Loucy (cell line): ENCODE measurements around the gene SORCS2.

Experiments used
- H2AFZ ChIP-seq: fragments of 200-600 bp; sonication (generic); 2 replicates; pipeline ENCODE4 v1.6.0; 2016; ENCODE audit warnings: antibody characterized with exemption, mild to moderate bottlenecking, low read length, moderate library complexity
- H3F3A ChIP-seq: fragments of 200-600 bp; 2 replicates; pipeline ENCODE4 v1.6.0; 2016; ENCODE audit warnings: antibody characterized with exemption, low read depth, mild to moderate bottlenecking
- H3K27me3 ChIP-seq: fragments of 200-600 bp; sonication (generic); 2 replicates; pipeline ENCODE4 v1.6.1; 2014; ENCODE audit warnings: low read length, mild to moderate bottlenecking; ENCODE audit not compliant: insufficient read depth, poor library complexity, severe bottlenecking
- H3K36me3 ChIP-seq: fragments of 200-600 bp; sonication (generic); 2 replicates; pipeline ENCODE4 v1.6.1; 2016; ENCODE audit warnings: low read length; ENCODE audit not compliant: insufficient read depth
- H3K4me1 ChIP-seq: fragments of 200-600 bp; sonication (generic); 2 replicates; pipeline ENCODE4 v1.5.1; 2014; ENCODE audit warnings: low read length, mild to moderate bottlenecking; ENCODE audit not compliant: insufficient read depth, poor library complexity, severe bottlenecking
- H3K4me2 ChIP-seq: fragments of 200-600 bp; sonication (generic); 2 replicates; pipeline ENCODE4 v1.6.0; 2014; ENCODE audit warnings: antibody characterized with exemption, low read length, low read depth, mild to moderate bottlenecking; ENCODE audit not compliant: poor library complexity, severe bottlenecking
- H3K4me3 ChIP-seq: fragments of 200-600 bp; sonication (generic); 2 replicates; pipeline ENCODE4 v1.5.1; 2014; ENCODE audit warnings: low read length, mild to moderate bottlenecking, mixed read lengths; ENCODE audit not compliant: poor library complexity, severe bottlenecking
- H3K79me2 ChIP-seq: fragments of 200-600 bp; sonication (generic); 2 replicates; pipeline ENCODE4 v1.6.1; 2014; ENCODE audit warnings: low read length; ENCODE audit not compliant: insufficient read depth
- H3K9ac ChIP-seq: fragments of 200-600 bp; sonication (generic); 2 replicates; pipeline ENCODE4 v1.6.0; 2014; ENCODE audit warnings: mild to moderate bottlenecking, low read depth, low read length, moderate library complexity; ENCODE audit not compliant: poor library complexity, severe bottlenecking
- H3K9me2 ChIP-seq: fragments of 200-600 bp; sonication (generic); replicated peaks from 2 replicates; pipeline ENCODE4 v1.6.1; 2016; ENCODE audit warnings: low read depth, low read length, mixed read lengths
- H3K9me3 ChIP-seq: fragments of 200-600 bp; sonication (generic); 2 replicates; pipeline ENCODE4 v1.6.1; 2014; ENCODE audit warnings: mild to moderate bottlenecking, antibody characterized with exemption, low read length, low read depth; ENCODE audit not compliant: insufficient read depth
- H4K20me1 ChIP-seq: fragments of 200-600 bp; sonication (generic); 2 replicates; pipeline ENCODE4 v1.6.0; 2014; ENCODE audit warnings: antibody characterized with exemption, low read length, mild to moderate bottlenecking; ENCODE audit not compliant: insufficient read depth, poor library complexity, severe bottlenecking
- EZH2phosphoT487 ChIP-seq: fragments of 200-600 bp; IDR thresholded peaks from 2 replicates; pipeline ENCODE4 v1.6.1; 2018; ENCODE audit warnings: antibody characterized with exemption, mild to moderate bottlenecking, moderate library complexity, borderline replicate concordance
- TF ChIP-seq, protein P1 (sequence below): fragments of 200-600 bp; sonication (generic); conservative IDR thresholded peaks from 2 replicates; pipeline ENCODE4 v1.5.1; 2014; ENCODE audit warnings: mild to moderate bottlenecking, antibody characterized with exemption, low read length

The SORCS2 gene

DNA sequence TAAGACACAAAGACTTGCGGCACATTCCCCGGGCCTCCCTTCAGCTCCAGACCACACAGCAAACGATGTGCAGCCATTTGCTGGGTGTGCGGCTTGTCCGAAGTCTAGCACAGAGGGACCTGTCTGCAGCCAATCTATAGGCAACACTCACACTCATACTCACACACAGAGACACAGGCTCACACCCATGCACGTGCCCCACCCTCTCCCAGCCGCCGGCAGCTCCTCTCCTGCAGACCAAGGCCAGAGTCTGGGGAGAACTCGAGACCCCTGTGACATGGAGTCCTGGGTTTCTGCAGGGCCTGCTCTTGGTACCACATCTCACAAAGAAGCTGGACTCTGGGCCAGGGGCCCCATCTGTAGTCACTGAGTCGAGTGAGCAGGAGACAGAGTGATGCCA is 487.8 kb downstream of the SORCS2 start:
- Histone ChIP-seq H3K4me2 (no peak overlapping the region), H3K79me2 (no peaks in the 10 kb centered on the region), H4K20me1 (no peaks in the 10 kb centered on the region), H3K27me3 (no peaks in the 10 kb centered on the region), H3K4me3 (no peak overlapping the region), H3K9me2 (no peaks in the 10 kb centered on the region), H3K4me1 (no peaks in the 10 kb centered on the region), H2AFZ (no peak overlapping the region), H3F3A (no peaks in the 10 kb centered on the region), H3K9me3 (peaks cover 3% of the 10 kb centered on the region; the same call in 1 of the 2 replicates), H3K36me3 (no peaks in the 10 kb centered on the region), H3K9ac (no peak overlapping the region)
- TF ChIP-seq, protein P1, sequence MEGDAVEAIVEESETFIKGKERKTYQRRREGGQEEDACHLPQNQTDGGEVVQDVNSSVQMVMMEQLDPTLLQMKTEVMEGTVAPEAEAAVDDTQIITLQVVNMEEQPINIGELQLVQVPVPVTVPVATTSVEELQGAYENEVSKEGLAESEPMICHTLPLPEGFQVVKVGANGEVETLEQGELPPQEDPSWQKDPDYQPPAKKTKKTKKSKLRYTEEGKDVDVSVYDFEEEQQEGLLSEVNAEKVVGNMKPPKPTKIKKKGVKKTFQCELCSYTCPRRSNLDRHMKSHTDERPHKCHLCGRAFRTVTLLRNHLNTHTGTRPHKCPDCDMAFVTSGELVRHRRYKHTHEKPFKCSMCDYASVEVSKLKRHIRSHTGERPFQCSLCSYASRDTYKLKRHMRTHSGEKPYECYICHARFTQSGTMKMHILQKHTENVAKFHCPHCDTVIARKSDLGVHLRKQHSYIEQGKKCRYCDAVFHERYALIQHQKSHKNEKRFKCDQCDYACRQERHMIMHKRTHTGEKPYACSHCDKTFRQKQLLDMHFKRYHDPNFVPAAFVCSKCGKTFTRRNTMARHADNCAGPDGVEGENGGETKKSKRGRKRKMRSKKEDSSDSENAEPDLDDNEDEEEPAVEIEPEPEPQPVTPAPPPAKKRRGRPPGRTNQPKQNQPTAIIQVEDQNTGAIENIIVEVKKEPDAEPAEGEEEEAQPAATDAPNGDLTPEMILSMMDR = no peak
- no peak for TF ChIP-seq EZH2phosphoT487

DNA sequence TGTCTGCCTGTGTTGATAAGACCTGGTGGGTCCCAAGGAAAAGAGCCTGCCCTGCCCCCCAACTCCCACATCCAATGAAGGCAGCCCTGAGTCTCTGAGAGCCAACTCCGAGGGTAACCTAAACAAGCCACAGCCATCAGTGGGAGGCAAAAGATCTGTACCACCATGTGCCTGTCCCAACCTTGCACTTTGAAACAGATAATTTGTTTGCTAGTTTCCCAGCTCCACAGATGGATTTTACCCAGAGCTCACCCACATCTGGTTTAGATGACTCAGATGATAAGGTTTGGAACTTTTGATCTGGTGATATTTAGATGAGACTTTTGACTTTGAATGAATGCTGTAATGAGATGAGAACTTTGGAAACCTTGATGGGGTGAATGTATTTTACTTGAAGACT is 488.4 kb downstream of the SORCS2 start:
- no peaks in the 10 kb centered on the region for H3K36me3 ChIP-seq
- H3K9ac ChIP-seq = no peak overlapping the region
- no peaks in the 10 kb centered on the region for H4K20me1 ChIP-seq
- no peaks in the 10 kb centered on the region for H3K9me2 ChIP-seq
- H3K4me3 ChIP-seq = no peak overlapping the region
- no peaks in the 10 kb centered on the region for H3K4me1 ChIP-seq
- no peaks in the 10 kb centered on the region for H3F3A ChIP-seq
- no peaks in the 10 kb centered on the region for H3K79me2 ChIP-seq
- H3K9me3 ChIP-seq = peaks cover 3% of the 10 kb centered on the region; the same call in 1 of the 2 replicates
- H2AFZ ChIP-seq = no peak overlapping the region
- H3K4me2 ChIP-seq = no peak overlapping the region
- TF ChIP-seq, protein P1 = no peak
- TF ChIP-seq EZH2phosphoT487 = no peak
- no peaks in the 10 kb centered on the region for H3K27me3 ChIP-seq

DNA sequence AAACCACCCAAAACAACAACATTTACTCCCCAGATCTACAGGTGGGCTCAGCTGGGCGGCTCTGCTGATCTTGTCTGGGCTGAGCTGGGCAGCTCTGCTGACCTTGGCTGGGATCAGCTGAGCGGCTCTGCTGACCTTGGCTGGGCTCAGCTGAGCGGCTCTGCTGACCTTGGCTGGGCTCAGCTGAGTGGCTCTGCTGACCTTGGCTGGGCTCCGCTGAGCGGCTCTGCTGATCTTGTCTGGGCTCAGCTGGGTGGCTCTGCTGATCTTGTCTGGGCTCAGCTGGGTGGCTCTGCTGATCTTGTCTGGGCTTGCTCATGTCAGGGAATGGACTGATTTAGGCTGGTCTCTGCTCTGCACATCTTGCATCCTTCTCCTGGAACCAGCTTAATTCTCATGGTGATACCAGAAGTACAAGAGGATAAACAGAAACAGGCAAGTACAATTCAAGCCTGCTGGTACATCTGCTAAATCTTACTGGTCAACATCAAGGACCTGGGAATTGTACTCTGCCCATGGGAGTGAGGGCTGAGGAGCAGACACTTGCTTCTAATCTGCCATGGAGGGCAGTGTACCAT is 490.9 kb downstream of the SORCS2 start:
- TF ChIP-seq EZH2phosphoT487 = no peak
- TF ChIP-seq, protein P1 = no peak
- no peak overlapping the region for H3K4me2 ChIP-seq
- H3K9me3 ChIP-seq = peaks cover 9% of the 10 kb centered on the region; the same call in 1 of the 2 replicates
- no peaks in the 10 kb centered on the region for H3K4me1 ChIP-seq
- H3F3A ChIP-seq = no peaks in the 10 kb centered on the region
- no peak overlapping the region for H2AFZ ChIP-seq
- H3K4me3 ChIP-seq = no peak overlapping the region
- no peak overlapping the region for H3K9ac ChIP-seq
- H3K36me3 ChIP-seq = no peaks in the 10 kb centered on the region
- H3K9me2 ChIP-seq = no peaks in the 10 kb centered on the region
- no peaks in the 10 kb centered on the region for H3K27me3 ChIP-seq
- no peaks in the 10 kb centered on the region for H4K20me1 ChIP-seq
- H3K79me2 ChIP-seq = no peaks in the 10 kb centered on the region
